Naive thymus-derived CD4-positive, alpha-beta T cell (primary cell): ENCODE results near the gene DHX32. TPM values are rescaled to one million over a fixed set of nuclear protein-coding genes. Genes with fewer than 3 reads are reported as not detected.

Experiments
- ATAC-seq: fragments of 150-1000 bp; cut with Tn5 transposase; 2 replicates; pipeline ENCODE4 v1.10.0; 2021; ENCODE audit warnings: mild to moderate bottlenecking, moderate library complexity
- CTCF ChIA-PET: fragments of 350-600 bp; sonication (Branson Sonifier 250); formaldehyde crosslinking; loops from one replicate; lab custom pipeline; 2021; ENCODE audit warnings: antibody characterized with exemption; lab: Charles Lee
- POLR2A ChIA-PET: fragments of 350-600 bp; sonication (Branson Sonifier 250); formaldehyde crosslinking; loops from one replicate; lab custom pipeline; 2021; ENCODE audit warnings: antibody characterized with exemption, inconsistent platforms; lab: Charles Lee
- DNase-seq, 9 donors: peaks; one replicate each; pipeline versions ENCODE4 v3.0.0 to v3.0.0-alpha.2; 2020 to 2022; ENCODE audit warnings: mixed read lengths in 1 of 9
- H3K27ac ChIP-seq: one replicate; pipeline ENCODE4 v1.7.0; 2013; ENCODE audit warnings: mild to moderate bottlenecking, low read depth, low read length, moderate library complexity
- H3K27me3 ChIP-seq, 2 donors: one replicate each; pipeline ENCODE4 v1.7.0; 2013; ENCODE audit warnings: low read length in 2 of 2, mild to moderate bottlenecking in 2 of 2, moderate library complexity in 2 of 2; ENCODE audit not compliant: control insufficient read depth in 2 of 2, insufficient read depth in 2 of 2
- H3K36me3 ChIP-seq, 3 experiments: 1 replicate in 2 of 3; 2 replicates in 1 of 3; pipeline ENCODE4 v1.7.0; 2013; ENCODE audit warnings: low read length in 3 of 3, mild to moderate bottlenecking in 3 of 3, moderate library complexity in 1 of 3; ENCODE audit not compliant: insufficient read depth in 3 of 3, control insufficient read depth in 2 of 3
- H3K4me1 ChIP-seq, 2 donors: one replicate each; pipeline ENCODE4 v1.7.0; 2013; ENCODE audit warnings: low read length in 2 of 2, mild to moderate bottlenecking in 2 of 2, moderate library complexity in 1 of 2; ENCODE audit not compliant: control insufficient read depth in 2 of 2, insufficient read depth in 2 of 2
- H3K4me3 ChIP-seq: 2 replicates; pipeline ENCODE4 v1.7.0; 2013; ENCODE audit warnings: mild to moderate bottlenecking, low read length
- H3K9me3 ChIP-seq, 3 experiments: 1 replicate in 2 of 3; 2 replicates in 1 of 3; pipeline ENCODE4 v1.7.0; 2013; ENCODE audit warnings: low read length in 3 of 3; ENCODE audit not compliant: control insufficient read depth in 2 of 3
- H3K27ac Mint-ChIP-seq, 9 donors: one replicate each; pipeline ENCODE4 v1.8.0; 2020 to 2022; ENCODE audit warnings: mixed read lengths in 9 of 9, mild to moderate bottlenecking in 8 of 9, moderate library complexity in 5 of 9, inconsistent platforms in 2 of 9
- H3K27me3 Mint-ChIP-seq, 5 donors: one replicate each; pipeline ENCODE4 v1.8.0; 2021 to 2022; ENCODE audit warnings: mixed read lengths in 5 of 5, mild to moderate bottlenecking in 1 of 5
- H3K36me3 Mint-ChIP-seq, 5 donors: one replicate each; pipeline ENCODE4 v1.8.0; 2020 to 2022; ENCODE audit warnings: mixed read lengths in 5 of 5, mild to moderate bottlenecking in 3 of 5, inconsistent platforms in 1 of 5
- H3K4me1 Mint-ChIP-seq, 7 donors: one replicate each; pipeline ENCODE4 v1.8.0; 2020 to 2022; ENCODE audit warnings: mixed read lengths in 7 of 7, mild to moderate bottlenecking in 3 of 7, inconsistent platforms in 1 of 7
- H3K4me3 Mint-ChIP-seq, 10 donors: one replicate each; pipeline ENCODE4 v1.8.0; 2020 to 2022; ENCODE audit warnings: mild to moderate bottlenecking in 10 of 10, mixed read lengths in 10 of 10, moderate library complexity in 6 of 10, inconsistent platforms in 2 of 10
- H3K9me3 Mint-ChIP-seq, 11 donors: one replicate each; pipeline ENCODE4 v1.8.0; 2020 to 2022; ENCODE audit warnings: mixed read lengths in 11 of 11, mild to moderate bottlenecking in 4 of 11, inconsistent platforms in 1 of 11, moderate library complexity in 1 of 11
- intact Hi-C, 2 donors: fragments of 100-400 bp; cut with micrococcal nuclease; formaldehyde crosslinking; loops; one replicate each; pipeline ENCODE4 v1.15.1; 2023
- polyA plus RNA-seq, 2 donors: library from polyadenylated mRNA; unstranded; fragments of 300-500 nt; fragmentation: Illumina TruSeq; gene quantifications; one replicate each; pipeline ENCODE4 v1.2.3, GENCODE V29; 2021
- total RNA-seq, 6 experiments: library from RNA in 5 of 6; stranded (reverse) in 5 of 6; gene quantifications; 1 replicate in 5 of 6; 2 replicates in 1 of 6; pipeline ENCODE4 v1.2.3 and lab custom pipeline; 2021 to 2026

The DHX32 gene
- total and polyA plus RNA-seq, 7 experiments from 2014 or later: 9.3 to 13.5 (median 11.3) TPM

DNA sequence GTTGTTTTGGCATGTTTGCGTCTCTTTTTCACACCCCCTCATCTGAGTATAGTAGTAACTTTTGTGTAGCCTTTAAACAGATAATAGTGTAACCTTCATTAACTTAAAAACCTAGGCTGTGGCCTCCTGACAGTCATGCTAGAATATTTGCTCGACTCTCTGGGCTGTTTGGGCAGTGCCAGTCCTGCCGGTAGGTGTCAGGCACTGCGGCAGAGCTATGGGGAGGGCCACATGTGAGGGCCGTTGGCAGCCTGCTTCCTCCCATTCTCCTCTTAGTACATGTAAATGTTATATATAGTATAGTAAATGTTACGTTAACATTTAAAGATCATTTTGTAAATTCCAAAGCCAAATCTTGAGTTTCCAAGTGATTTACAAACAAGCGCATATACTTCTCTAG is 31.6 kb downstream of the DHX32 start:
- no peak for ATAC-seq
- no peak for DNase-seq
- Histone ChIP-seq H3K4me1 (no peaks in the 10 kb centered on the region), H3K27me3 (no peaks in the 10 kb centered on the region), H3K36me3 (peaks cover 0 to 27% (median 0%) of the 10 kb centered on the region in 3 experiments), H3K27ac (no peak overlapping the region), H3K9me3 (no peaks in the 10 kb centered on the region), H3K4me3 (no peak overlapping the region)
- Mint-ChIP-seq H3K27me3 (no peaks in the 10 kb centered on the region), H3K9me3 (no peaks in the 10 kb centered on the region), H3K4me1 (no peaks in the 10 kb centered on the region), H3K4me3 (no peak overlapping the region), H3K27ac (no peak overlapping the region), H3K36me3 (peaks cover 10 to 30% (median 21%) of the 10 kb centered on the region in 5 donors)
- CTCF ChIA-PET: no interaction called here
- POLR2A ChIA-PET: no interaction called here
- intact Hi-C loops: no loop called here

DNA sequence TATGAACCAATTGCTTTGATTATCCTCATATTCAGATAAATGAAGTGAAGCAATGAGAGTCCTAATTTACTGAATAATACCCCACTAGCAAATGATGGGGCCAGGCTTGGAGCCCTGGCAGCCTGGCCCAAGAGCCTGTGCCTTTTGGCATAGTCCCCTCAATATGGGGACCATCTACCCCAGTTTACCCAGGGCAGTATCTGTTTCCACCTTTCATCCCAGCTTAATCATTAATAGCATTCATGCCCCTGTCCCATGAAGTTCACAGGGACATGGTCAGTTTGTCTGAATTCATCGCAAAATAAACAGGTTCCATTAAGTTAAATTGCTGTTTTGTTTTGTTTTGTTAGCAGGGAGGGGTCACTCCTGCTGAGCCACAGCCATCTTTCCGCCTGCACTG is 32.2 kb downstream of the DHX32 start:
- H3K27me3 Mint-ChIP-seq: no peaks in the 10 kb centered on the region
- H3K36me3 ChIP-seq: peaks cover 0 to 27% (median 0%) of the 10 kb centered on the region in 3 experiments
- ATAC-seq: no peak
- no peak for DNase-seq
- H3K4me1 Mint-ChIP-seq: no peaks in the 10 kb centered on the region
- intact Hi-C loops: no loop called here
- H3K27me3 ChIP-seq: no peaks in the 10 kb centered on the region
- H3K4me3 ChIP-seq: no peak overlapping the region
- ChIA-PET POLR2A (no interaction called here), CTCF (no interaction called here)
- H3K4me1 ChIP-seq: no peaks in the 10 kb centered on the region
- no peak overlapping the region for H3K27ac ChIP-seq
- no peaks in the 10 kb centered on the region for H3K9me3 ChIP-seq
- H3K4me3 Mint-ChIP-seq: no peak overlapping the region
- peaks cover 10 to 30% (median 21%) of the 10 kb centered on the region in 5 donors for H3K36me3 Mint-ChIP-seq
- no peak overlapping the region for H3K27ac Mint-ChIP-seq
- no peaks in the 10 kb centered on the region for H3K9me3 Mint-ChIP-seq

GRCh38 chr10:125848371-125848770 is 32.7 kb downstream of the DHX32 start:
- intact Hi-C loops: no loop called here
- ATAC-seq (no peak), DNase-seq (no peak)
- Mint-ChIP-seq H3K4me3 (no peak overlapping the region), H3K27me3 (no peaks in the 10 kb centered on the region), H3K4me1 (no peaks in the 10 kb centered on the region), H3K27ac (no peak overlapping the region), H3K9me3 (no peaks in the 10 kb centered on the region), H3K36me3 (peaks cover 10 to 30% (median 21%) of the 10 kb centered on the region in 5 donors)
- Histone ChIP-seq H3K9me3 (no peaks in the 10 kb centered on the region), H3K27me3 (no peaks in the 10 kb centered on the region), H3K27ac (no peak overlapping the region), H3K4me3 (no peak overlapping the region), H3K4me1 (no peaks in the 10 kb centered on the region), H3K36me3 (peaks cover 0 to 27% (median 0%) of the 10 kb centered on the region in 3 experiments)
- ChIA-PET POLR2A (no interaction called here), CTCF (no interaction called here)

DNA sequence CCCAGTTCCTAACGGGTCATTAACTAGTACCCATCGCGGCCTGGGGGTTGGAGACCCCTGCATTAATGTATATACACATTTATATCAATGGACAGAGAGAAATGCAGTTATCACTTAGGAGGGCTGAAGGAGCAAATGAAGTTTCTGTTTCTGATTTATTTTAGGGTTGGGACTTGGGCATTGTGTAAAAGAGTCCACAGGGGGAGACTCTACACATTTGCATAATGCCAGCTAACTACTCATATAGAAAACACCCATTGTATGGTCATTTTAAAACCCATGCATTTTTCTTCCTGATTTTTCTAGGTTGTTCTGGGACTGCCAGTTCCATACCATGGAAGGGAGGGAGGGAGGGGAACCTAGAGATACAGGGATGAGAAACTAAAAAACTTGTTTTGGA is 34.2 kb downstream of the DHX32 start:
- Histone ChIP-seq H3K4me3 (no peak overlapping the region), H3K4me1 (no peaks in the 10 kb centered on the region), H3K36me3 (peaks cover 0 to 25% (median 0%) of the 10 kb centered on the region in 3 experiments), H3K27ac (no peak overlapping the region), H3K27me3 (no peaks in the 10 kb centered on the region), H3K9me3 (no peaks in the 10 kb centered on the region)
- no peak for DNase-seq
- ChIA-PET POLR2A (no interaction called here), CTCF (no interaction called here)
- intact Hi-C loops: no loop called here
- H3K27ac Mint-ChIP-seq: no peak overlapping the region
- no peaks in the 10 kb centered on the region for H3K4me1 Mint-ChIP-seq
- no peak overlapping the region for H3K4me3 Mint-ChIP-seq
- no peaks in the 10 kb centered on the region for H3K9me3 Mint-ChIP-seq
- H3K36me3 Mint-ChIP-seq: peaks cover 6 to 30% (median 13%) of the 10 kb centered on the region in 5 donors
- H3K27me3 Mint-ChIP-seq: no peaks in the 10 kb centered on the region
- no peak for ATAC-seq

- POLR2A ChIA-PET: no interaction called here
- Histone ChIP-seq H3K9me3 (no peaks in the 10 kb centered on the region), H3K27me3 (no peaks in the 10 kb centered on the region), H3K4me1 (no peaks in the 10 kb centered on the region), H3K36me3 (peaks cover 0 to 35% (median 0%) of the 10 kb centered on the region in 3 experiments), H3K27ac (no peak overlapping the region), H3K4me3 (no peak overlapping the region)
- DNase-seq (no peak), ATAC-seq (no peak)
- Mint-ChIP-seq H3K27ac (no peak overlapping the region), H3K27me3 (no peaks in the 10 kb centered on the region), H3K9me3 (no peaks in the 10 kb centered on the region), H3K4me3 (no peak overlapping the region), H3K36me3 (peaks cover 2 to 31% (median 9%) of the 10 kb centered on the region in 5 donors), H3K4me1 (no peaks in the 10 kb centered on the region)
- CTCF ChIA-PET: no interaction called here
- intact Hi-C loops: no loop called here
These were observed 35.5 kb downstream of the DHX32 start for GRCh38 chr10:125845617-125846016.

DNA sequence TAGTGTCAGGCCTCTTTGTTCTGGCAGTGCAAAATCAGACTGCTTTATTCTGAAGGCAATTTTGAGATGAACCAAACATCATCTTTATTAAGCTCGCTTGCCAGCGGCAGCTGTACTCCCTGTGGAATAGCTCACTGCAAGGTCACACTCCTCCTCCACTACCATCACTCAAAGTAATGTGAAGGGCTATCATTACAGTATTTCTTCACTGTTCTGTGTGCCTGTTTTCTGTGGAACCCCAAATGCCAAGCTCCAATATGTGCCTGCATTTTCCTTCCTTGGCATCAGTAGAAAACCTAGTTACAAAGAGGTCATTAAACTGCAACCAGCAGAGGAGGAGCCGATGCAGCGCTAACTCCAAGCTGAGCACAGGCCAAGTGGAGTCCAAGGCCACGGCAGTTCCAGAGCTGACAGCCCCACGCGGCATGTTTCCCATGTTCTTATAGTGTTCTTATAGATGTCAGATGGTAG is 36.3 kb downstream of the DHX32 start:
- Histone ChIP-seq H3K4me1 (no peaks in the 10 kb centered on the region), H3K9me3 (no peaks in the 10 kb centered on the region), H3K4me3 (no peak overlapping the region), H3K27me3 (no peaks in the 10 kb centered on the region), H3K36me3 (peaks cover 0 to 43% (median 5%) of the 10 kb centered on the region in 3 experiments), H3K27ac (no peak overlapping the region)
- H3K4me1 Mint-ChIP-seq: no peaks in the 10 kb centered on the region
- DNase-seq (no peak), ATAC-seq (no peak)
- H3K36me3 Mint-ChIP-seq: peaks cover 0 to 36% (median 5%) of the 10 kb centered on the region in 5 donors
- peak overlapping the region in 1 of 9 donors; percentile 6 for H3K27ac Mint-ChIP-seq
- intact Hi-C loops: no loop called here
- H3K4me3 Mint-ChIP-seq: no peak overlapping the region
- POLR2A ChIA-PET: no interaction called here
- CTCF ChIA-PET: no interaction called here
- no peaks in the 10 kb centered on the region for H3K27me3 Mint-ChIP-seq
- no peaks in the 10 kb centered on the region for H3K9me3 Mint-ChIP-seq

GRCh38 chr10:125843603-125844329 is 37.3 kb downstream of the DHX32 start:
- no peaks in the 10 kb centered on the region for H3K9me3 Mint-ChIP-seq
- peak overlapping the region in 1 of 9 donors; percentile 56 for H3K27ac Mint-ChIP-seq
- Histone ChIP-seq H3K9me3 (no peaks in the 10 kb centered on the region), H3K4me1 (no peaks in the 10 kb centered on the region), H3K27ac (no peak overlapping the region), H3K36me3 (peaks cover 0 to 43% (median 5%) of the 10 kb centered on the region in 3 experiments), H3K27me3 (no peaks in the 10 kb centered on the region), H3K4me3 (no peak overlapping the region)
- no peak overlapping the region for H3K4me3 Mint-ChIP-seq
- ATAC-seq: no peak
- no peaks in the 10 kb centered on the region for H3K4me1 Mint-ChIP-seq
- DNase-seq: no peak
- no peaks in the 10 kb centered on the region for H3K27me3 Mint-ChIP-seq
- CTCF ChIA-PET: no interaction called here
- H3K36me3 Mint-ChIP-seq: peaks cover 0 to 40% (median 5%) of the 10 kb centered on the region in 5 donors
- POLR2A ChIA-PET: no interaction called here
- intact Hi-C loops: no loop called here
